Measurements from ENCODE around the gene OLFM4. TPM values are rescaled to one million over a fixed set of nuclear protein-coding genes. Genes with fewer than 3 reads are reported as not detected.

OLFM4 gene
- total and polyA plus RNA-seq, 2 of the 8 experiments (the other 6 are each of a cell fraction or from before 2014, with no cell fraction given), result not detected

GRCh38 chr13:53028063-53028462 lies 550 bp upstream of the OLFM4 start:
- FAIRE-seq, result no peak
- 81% methylated on average over 5 of the region's 5 CpGs; no CpG with 5 or more reads in 1 of the 2 experiments for whole genome bisulfite sequencing, 2 experiments (ENCODE audit: extremely low coverage in 1 of 2, insufficient coverage in 1 of 2, insufficient read length in 1 of 2, insufficient replicate concordance in 2 of 2, low coverage in 1 of 2, low lambda C conversion rate in 2 of 2, missing lambda C conversion rate in 1 of 2)
- CTCF ChIA-PET (ENCODE audit: partially characterized antibody), result interaction anchor here (0.7 to 1.6 kb wide), 5 partner anchors 8 to 124 kb away, joined by 3 read pairs; no protein-coding TSS in a partner anchor
- TF ChIP-seq MAFK (IDR thresholded peaks at IDR 0.05; ENCODE audit: low read depth, low read length) (no peak), KDM5A (IDR thresholded peaks at IDR 0.05; ENCODE audit: low read length) (no peak), POLR2AphosphoS5 (IDR thresholded peaks at IDR 0.05; ENCODE audit: low read depth, low read length) (no peak), CTCF (IDR thresholded peaks at IDR 0.05; ENCODE audit: control extremely low read depth in 1 of 3, insufficient read depth in 1 of 3, low read depth in 1 of 3, low read length in 3 of 3) (no peak), SAP30 (IDR thresholded peaks at IDR 0.05; ENCODE audit: insufficient read depth, insufficient replicate concordance, low read length) (no peak), ASH2L (IDR thresholded peaks at IDR 0.05; ENCODE audit: low read length) (no peak), KDM1A (IDR thresholded peaks at IDR 0.05; ENCODE audit: borderline replicate concordance, low read length) (no peak), CHD2 (IDR thresholded peaks at IDR 0.05; ENCODE audit: low read length) (no peak), HDAC6 (IDR thresholded peaks at IDR 0.05; ENCODE audit: low read depth, low read length) (no peak), KDM4A (IDR thresholded peaks at IDR 0.05; ENCODE audit: low read depth, low read length, severe bottlenecking) (no peak), TAF1 (IDR thresholded peaks at IDR 0.05; ENCODE audit: low read depth, low read length) (no peak), RXRA (IDR thresholded peaks at IDR 0.05; ENCODE audit: insufficient read depth, low read depth, low read length) (no peak)

More at GRCh38 chr13:53028063-53028462, 550 bp upstream of the OLFM4 start:
- no peak overlapping the region for H2BK20ac ChIP-seq (ENCODE audit: low read length)
- no peak overlapping the region for H3K56ac ChIP-seq (replicated peaks; ENCODE audit: insufficient read length, low read depth, low read length)
- no peaks in the 10 kb centered on the region for H3K23me2 ChIP-seq (ENCODE audit: low read depth, low read length)
- no peak overlapping the region for H3K4me3 ChIP-seq (ENCODE audit: extremely low read depth in 1 of 4, insufficient read depth in 2 of 4, low read depth in 3 of 4, low read length in 4 of 4)
- H3K79me2 ChIP-seq (ENCODE audit: control insufficient read depth in 1 of 2, insufficient read depth in 2 of 2, low read length in 2 of 2), result no peaks in the 10 kb centered on the region
- H3K14ac ChIP-seq (ENCODE audit: insufficient read length), result no peak overlapping the region
- H3K18ac ChIP-seq (ENCODE audit: extremely low read depth, low read length), result no peak overlapping the region
- POLR2A ChIA-PET (ENCODE audit: partially characterized antibody), result no interaction called here
- peaks cover 0 to 4% (median 1%) of the 10 kb centered on the region in 4 experiments; a peak in 2 of 7 replicates for H3K4me1 ChIP-seq (replicated peaks in 1 of 4; ENCODE audit: control insufficient read depth in 3 of 4, insufficient read depth in 4 of 4, low read length in 3 of 4)
- H2BK12ac ChIP-seq (ENCODE audit: low read depth, low read length), result no peak overlapping the region
- H4K5ac ChIP-seq (ENCODE audit: insufficient read length, low read depth, low read length), result no peak overlapping the region
- H2AFZ ChIP-seq (ENCODE audit: low read length), result no peak overlapping the region
- no peaks in the 10 kb centered on the region for H3K36me3 ChIP-seq (ENCODE audit: control insufficient read depth in 2 of 4, insufficient read depth in 4 of 4, low read length in 3 of 4)
- H4K20me1 ChIP-seq (replicated peaks in 1 of 2; ENCODE audit: control insufficient read depth in 1 of 2, insufficient read depth in 2 of 2, low read length in 2 of 2), result no peaks in the 10 kb centered on the region
- no peak overlapping the region for H2BK15ac ChIP-seq (ENCODE audit: low read length)
- H3K9ac ChIP-seq (replicated peaks in 1 of 4; ENCODE audit: extremely low read depth in 1 of 4, low read depth in 3 of 4, low read length in 3 of 4), result no peak overlapping the region
- no peak overlapping the region for H4K91ac ChIP-seq (replicated peaks; ENCODE audit: insufficient read length, low read length)
- H3K4me2 ChIP-seq (ENCODE audit: insufficient read depth in 1 of 2, low read depth in 2 of 2, low read length in 2 of 2), result no peak overlapping the region
- H3K27ac ChIP-seq (ENCODE audit: low read depth, low read length), result no peak overlapping the region
- H3K79me1 ChIP-seq (ENCODE audit: low read depth, low read length), result no peaks in the 10 kb centered on the region
- H2BK5ac ChIP-seq (ENCODE audit: low read depth, low read length), result no peak overlapping the region
- no peak for DNase-seq (ENCODE audit: low read depth in 1 of 2, low spot score in 2 of 2)
- no peak overlapping the region for H2AK5ac ChIP-seq (ENCODE audit: low read depth, low read length)
- no peak overlapping the region for H3K4ac ChIP-seq (replicated peaks; ENCODE audit: insufficient read length, low read depth, low read length)
- peaks cover 0 to 2% (median 0%) of the 10 kb centered on the region in 4 experiments; a peak in 1 of 7 replicates for H3K27me3 ChIP-seq (replicated peaks in 1 of 4; ENCODE audit: control insufficient read depth in 3 of 4, extremely low read depth in 1 of 4, insufficient read depth in 3 of 4, low read length in 3 of 4)
- no peak overlapping the region for H4K8ac ChIP-seq (ENCODE audit: extremely low read depth, insufficient read depth, low read length)
- H3K9me3 ChIP-seq (ENCODE audit: insufficient read depth in 2 of 2, low read depth in 1 of 2, low read length in 1 of 2), result no peaks in the 10 kb centered on the region
- H2BK120ac ChIP-seq (replicated peaks; ENCODE audit: low read depth, low read length), result no peak overlapping the region
- no peak overlapping the region for H3K23ac ChIP-seq (ENCODE audit: insufficient read length)
